ENCODE data around the gene CTNND2. TPM values are rescaled to one million over a fixed set of nuclear protein-coding genes. Genes with fewer than 3 reads are reported as not detected.

Gene CTNND2
- total and polyA plus RNA-seq, 10 of the 15 experiments (the other 5 are each of a cell fraction or from before 2014, with no cell fraction given), result 0.02 to 0.16 (median 0.04) TPM; not detected in 7

- no peaks in the 10 kb centered on the region; a peak in 2 of 4 replicates for H3K27me3 ChIP-seq (replicated peaks in 1 of 2; ENCODE audit: control insufficient read depth in 2 of 2, insufficient read depth in 2 of 2, low read length in 1 of 2)
- BruUV-seq (replicated peaks), result no TSS peak
- H2AFZ ChIP-seq (ENCODE audit: control insufficient read depth, low read depth, low read length), result no peak overlapping the region
- 39% methylated on average over 8 of the region's 8 CpGs for WGBS (ENCODE audit: insufficient coverage, insufficient replicate concordance, low lambda C conversion rate, missing lambda C conversion rate)
- no peak overlapping the region for H3K4me2 ChIP-seq (ENCODE audit: control insufficient read depth, insufficient read depth)
- ATAC-seq, result no peak
- SMC1A ChIA-PET (ENCODE audit: uncharacterized antibody, unreplicated experiment), result no interaction called here
- H3K4me1 ChIP-seq (ENCODE audit: control insufficient read depth, insufficient read depth, low read length), result no peaks in the 10 kb centered on the region
- TF ChIP-seq MTA2 (IDR thresholded peaks at IDR 0.05; ENCODE audit: low read depth), result no peak
- TF ChIP-seq NR2C2 (IDR thresholded peaks at IDR 0.05; ENCODE audit: borderline replicate concordance, control insufficient read depth, insufficient read length, low read depth), result no peak
- TF ChIP-seq ATF7 (IDR thresholded peaks at IDR 0.05; ENCODE audit: low read depth), result no peak
- no peak for TF ChIP-seq HDGF (IDR thresholded peaks at IDR 0.05)
- no peak for TF ChIP-seq NKRF (conservative IDR thresholded peaks at IDR 0.05)
- TF ChIP-seq IKZF1 (conservative IDR thresholded peaks at IDR 0.05), result no peak
- no peak for TF ChIP-seq RCOR1 (conservative IDR thresholded peaks at IDR 0.05; ENCODE audit: low read depth, low read length)
- TF ChIP-seq CHD1 (IDR thresholded peaks at IDR 0.05; ENCODE audit: low read depth, low read length), result no peak
- TF ChIP-seq IKZF2 (IDR thresholded peaks at IDR 0.05), result no peak
- TF ChIP-seq ZBTB11 (CRISPR knock-in tag; IDR thresholded peaks at IDR 0.05), result no peak
- no peak for TF ChIP-seq SMAD1 (IDR thresholded peaks at IDR 0.05; ENCODE audit: low read depth, partially characterized antibody)
- no peak for TF ChIP-seq RAD21 (IDR thresholded peaks at IDR 0.05; ENCODE audit: insufficient read depth, low read depth, low read length)
- no peak for TF ChIP-seq TCF7 (IDR thresholded peaks at IDR 0.05; ENCODE audit: borderline replicate concordance)
- no peak for TF ChIP-seq HCFC1 (IDR thresholded peaks at IDR 0.05; ENCODE audit: low read length)
- no peak for TF ChIP-seq ZNF207 (IDR thresholded peaks at IDR 0.05; ENCODE audit: borderline replicate concordance)
- no peak for TF ChIP-seq NR2F1 (conservative IDR thresholded peaks at IDR 0.05)
- no peak for TF ChIP-seq SP1 (IDR thresholded peaks at IDR 0.05; ENCODE audit: low read depth, low read length)
- no peak overlapping the region for H3K9ac ChIP-seq (ENCODE audit: control insufficient read depth, insufficient read depth, low read length)
- no peaks in the 10 kb centered on the region for H4K20me1 ChIP-seq (ENCODE audit: control insufficient read depth, insufficient read depth)
- no peaks in the 10 kb centered on the region for H3K9me3 ChIP-seq (replicated peaks; ENCODE audit: control insufficient read depth, insufficient read depth, low read length)
- intact Hi-C loops (cut with micrococcal nuclease; ENCODE audit: unreplicated experiment) (no loop called here), in situ Hi-C loops (cut with MboI) (no loop called here)
- POLR2A ChIA-PET, result no interaction called here
- FAIRE-seq, result no peak
- CTCF ChIA-PET, result no interaction called here
- DNase-seq (ENCODE audit: low read depth, low spot score), result no peak
- H3K27ac ChIP-seq (ENCODE audit: control insufficient read depth, insufficient read depth), result no peak overlapping the region
- RAD21 ChIA-PET (ENCODE audit: unreplicated experiment), result no interaction called here
- no peaks in the 10 kb centered on the region for H3K36me3 ChIP-seq (ENCODE audit: control insufficient read depth in 2 of 2, insufficient read depth in 2 of 2, low read length in 1 of 2)
- no peaks in the 10 kb centered on the region for H3K79me2 ChIP-seq (ENCODE audit: control insufficient read depth, insufficient read depth, low read length)
- no peak overlapping the region for H3K4me3 ChIP-seq
Measured at GRCh38 chr5:11152368-11152767, 751.9 kb downstream of the CTNND2 start.

Data from GM12878 (cell line).